HG02798 (cell line): ENCODE results near the gene TMEM237.
"Not testable (repeated sequence)": the region's sequence is repeated elsewhere in the genome, so short reads cannot be mapped to it uniquely, and the experiment has no call there.

Experiments used
- ATAC-seq: cut with Tn5 transposase; IDR thresholded peaks from one replicate; pipeline ENCODE4 v1.9.1; 2021; ENCODE audit warnings: mild to moderate bottlenecking; ENCODE audit not compliant: unreplicated experiment, poor library complexity

The TMEM237 gene

GRCh38 chr2:201643216-201643890 lies at the start of gene TMEM237:
TMEM237 (minus strand) TSS chr2:201643503; CDS start chr2:201643400, 103 bp downstream.
- ATAC-seq: peak; percentile 45

GRCh38 chr2:201685156-201685555 lies 41.9 kb upstream of the TMEM237 start:
- ATAC-seq: no peak

DNA sequence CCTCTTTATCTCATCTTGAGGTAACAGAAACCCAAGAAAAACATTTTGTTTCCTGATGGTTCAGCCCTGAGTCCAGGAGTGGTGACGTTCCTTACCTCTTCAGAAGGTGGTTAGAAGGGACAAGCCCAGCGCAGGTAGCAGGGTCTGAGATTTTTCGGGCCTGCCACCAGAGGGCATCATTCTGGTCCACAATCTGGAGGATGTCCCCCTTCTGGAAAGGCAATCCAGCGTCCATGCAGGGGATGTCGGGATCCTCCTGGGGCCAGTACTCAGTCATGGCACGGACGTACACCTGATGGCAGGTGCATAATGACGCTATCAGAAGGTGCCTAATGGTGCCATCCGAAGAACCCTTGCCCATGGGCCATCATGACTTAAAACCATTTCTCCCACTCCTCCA lies 37.4 kb upstream of the TMEM237 start:
- no peak for ATAC-seq

DNA sequence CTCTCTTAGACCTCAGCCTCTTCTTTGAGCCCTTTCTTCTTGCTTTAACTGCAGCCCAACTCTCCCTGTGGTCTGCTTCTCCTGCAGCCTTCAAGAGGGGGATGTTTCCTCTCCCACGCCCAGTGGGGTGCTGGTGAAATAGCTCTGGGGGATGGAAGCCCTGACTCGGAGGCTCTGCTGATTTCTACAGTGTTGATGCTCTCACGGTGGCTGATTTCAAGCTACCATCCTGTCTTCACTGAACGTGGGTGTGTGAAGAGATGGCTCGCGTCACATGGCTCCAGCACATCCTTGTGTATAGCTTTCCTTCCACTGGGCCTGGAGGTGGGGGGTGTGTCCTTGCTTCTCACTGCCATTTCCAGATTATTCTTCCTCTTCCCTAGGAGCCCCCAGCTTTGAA lies 35.1 kb upstream of the TMEM237 start:
- ATAC-seq: no peak

DNA sequence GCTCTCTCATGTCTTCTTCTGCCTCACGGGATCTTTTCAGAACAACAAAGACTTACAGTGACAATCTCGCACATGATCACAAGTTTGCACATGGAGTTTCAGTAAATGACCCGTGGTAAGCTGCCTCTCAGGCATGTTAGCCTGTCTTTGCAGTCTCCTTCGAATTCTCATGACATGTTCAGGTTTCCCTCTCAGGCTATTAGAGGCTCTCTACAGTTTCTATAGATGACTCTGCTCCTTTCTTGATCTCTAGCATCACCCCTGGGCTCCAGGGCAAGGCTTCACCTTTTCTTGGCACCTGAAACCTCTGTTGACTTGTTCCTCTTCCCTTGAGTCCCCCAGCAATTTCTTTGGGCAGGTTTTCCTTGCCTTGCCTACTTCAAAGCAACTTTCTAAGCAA lies 32.2 kb upstream of the TMEM237 start:
- no peak for ATAC-seq

GRCh38 chr2:201674794-201675193 lies 31.5 kb upstream of the TMEM237 start:
- no peak for ATAC-seq

- no peak for ATAC-seq
Observed at GRCh38 chr2:201674298-201674697, 31.0 kb upstream of the TMEM237 start.

DNA sequence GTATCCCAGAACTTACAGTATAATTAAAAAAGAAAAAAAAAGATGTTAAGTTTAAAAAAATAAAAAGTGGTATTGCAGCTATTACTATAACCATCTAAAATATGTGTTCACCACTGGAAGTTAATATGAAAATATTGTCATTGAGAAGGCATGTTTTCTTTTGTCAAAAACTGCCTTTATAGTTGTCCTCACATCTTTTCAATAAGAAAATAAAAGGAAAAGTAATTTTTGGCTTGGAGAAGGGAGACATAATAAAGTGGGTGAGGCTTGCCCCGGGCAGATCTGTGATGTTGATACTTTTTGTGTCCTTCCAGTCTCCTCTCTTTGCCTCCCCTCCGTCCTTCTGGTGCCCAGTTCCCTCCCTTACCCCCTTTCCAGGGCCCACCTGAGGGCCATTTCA lies 30.2 kb upstream of the TMEM237 start:
- ATAC-seq: no peak

DNA sequence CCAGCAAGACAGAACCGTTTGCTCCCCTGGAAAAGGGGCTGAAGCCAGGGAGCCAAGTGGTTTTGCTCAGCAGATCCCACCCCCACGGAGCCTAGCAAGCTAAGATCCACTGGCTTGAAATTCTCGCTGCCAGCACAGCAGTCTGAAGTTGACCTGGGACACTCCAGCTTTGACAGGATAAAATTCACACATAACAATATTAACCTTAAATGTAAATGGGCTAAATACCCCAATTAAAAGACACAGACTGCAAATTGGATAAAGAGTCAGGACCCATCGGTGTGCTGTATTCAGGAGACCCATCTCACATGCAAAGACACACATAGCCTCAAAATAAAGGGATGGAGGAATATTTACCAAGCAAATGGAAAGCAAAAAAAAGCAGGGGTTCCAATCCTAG lies 27.9 kb upstream of the TMEM237 start:
- not testable (repeated sequence) for ATAC-seq

GRCh38 chr2:201669865-201670264 lies 26.6 kb upstream of the TMEM237 start:
- ATAC-seq: no peak

- ATAC-seq: no peak
Observed at GRCh38 chr2:201668402-201668910, 25.2 kb upstream of the TMEM237 start.

DNA sequence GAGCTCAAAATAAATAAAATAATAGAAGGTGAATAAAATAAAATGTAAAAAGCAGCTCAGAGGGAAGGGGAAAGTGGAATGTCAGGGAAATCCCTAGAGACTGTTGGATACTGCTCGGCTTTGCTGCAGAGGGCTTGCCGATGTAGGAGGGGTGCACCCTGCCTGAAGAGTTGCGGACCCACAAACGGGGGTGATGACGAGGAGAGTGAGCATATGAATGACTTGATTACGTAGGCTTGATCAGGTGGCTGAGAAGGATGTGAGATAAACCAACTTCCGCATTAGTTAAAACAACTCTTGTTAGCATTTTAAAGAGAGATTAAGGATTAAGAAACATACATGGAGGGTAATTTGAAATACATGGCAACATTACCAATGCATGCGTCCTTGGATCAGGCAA lies 21.0 kb upstream of the TMEM237 start:
- ATAC-seq: no peak

DNA sequence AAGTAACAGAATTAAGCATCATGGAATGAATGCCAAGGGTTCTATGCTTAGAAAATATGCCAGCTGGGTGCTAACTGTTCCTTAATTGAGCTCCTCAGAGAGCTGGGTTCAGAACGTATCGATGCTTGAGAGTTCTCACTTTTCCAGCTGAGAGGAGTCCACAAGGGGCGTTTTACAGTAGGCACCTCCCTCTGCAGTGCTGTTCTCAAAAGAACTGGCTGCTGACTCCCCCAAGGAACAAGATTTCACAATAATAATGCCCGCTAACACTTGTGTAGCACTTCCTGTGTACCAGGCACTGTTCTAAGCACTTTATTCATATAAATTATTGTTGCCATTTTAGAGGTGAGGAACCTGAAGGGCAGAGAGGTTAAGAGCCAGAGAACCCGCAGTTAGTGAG lies 18.1 kb upstream of the TMEM237 start:
- ATAC-seq: no peak

GRCh38 chr2:201660293-201660895 lies 17.1 kb upstream of the TMEM237 start:
- no peak for ATAC-seq

- ATAC-seq: no peak
Observed at GRCh38 chr2:201656740-201657139, 13.4 kb upstream of the TMEM237 start.

DNA sequence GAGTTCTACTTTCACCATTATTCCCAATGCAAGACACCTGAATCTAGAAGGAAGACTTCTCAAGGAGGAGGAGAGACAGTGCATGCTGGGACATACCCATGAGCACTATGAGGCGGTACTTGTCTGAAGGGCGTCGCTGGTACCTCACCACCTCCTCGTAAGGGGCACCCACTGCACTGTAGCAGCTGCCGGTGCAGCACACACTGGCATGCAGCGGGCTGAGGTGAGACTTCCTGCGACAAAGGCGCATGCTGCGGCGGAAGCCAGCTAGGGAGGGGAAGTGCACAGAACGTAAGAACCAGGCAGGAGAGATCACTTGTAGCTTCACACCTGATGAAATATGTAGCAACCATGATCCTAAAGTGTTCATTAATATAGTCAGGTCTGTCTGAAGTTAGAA lies 12.8 kb upstream of the TMEM237 start:
- ATAC-seq: no peak

GRCh38 chr2:201654616-201655384 lies 11.5 kb upstream of the TMEM237 start:
- ATAC-seq: no peak

DNA sequence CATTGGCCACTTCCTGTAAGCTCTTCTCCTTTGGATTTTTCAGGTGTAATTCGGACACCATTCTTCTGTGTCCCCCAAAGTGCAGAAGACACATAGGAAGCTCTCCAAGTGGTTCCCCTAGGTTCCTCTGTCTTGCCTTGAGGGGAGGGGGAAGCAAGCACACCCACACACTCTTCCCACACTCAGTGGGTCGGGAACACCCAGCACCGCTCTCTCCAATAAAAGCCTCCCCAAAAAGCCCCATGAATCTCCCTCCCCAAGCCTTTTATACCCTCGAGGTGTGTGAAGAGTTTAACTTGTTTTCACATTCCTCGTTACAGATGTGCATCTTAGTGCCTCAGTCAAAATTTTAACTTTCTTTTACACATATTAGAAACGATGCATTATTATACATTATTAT lies 9.9 kb upstream of the TMEM237 start:
- no peak for ATAC-seq

DNA sequence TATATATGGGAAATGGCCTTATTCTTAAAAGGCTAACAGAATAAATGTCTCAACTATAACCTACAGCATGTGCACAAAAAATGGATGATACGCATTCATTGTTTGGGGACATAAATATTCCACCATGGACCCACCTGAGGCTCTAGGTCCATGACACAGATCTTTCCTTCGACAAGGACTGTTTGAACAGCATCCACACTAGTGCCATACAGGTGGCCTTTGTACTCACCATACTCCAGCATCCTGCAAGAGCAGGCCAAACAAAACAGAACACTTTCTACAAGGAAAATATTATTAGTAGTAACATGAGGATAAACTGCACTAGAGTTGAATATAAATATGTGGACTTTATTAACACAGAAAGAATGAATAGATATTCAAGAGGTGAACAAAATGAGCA lies 6.1 kb upstream of the TMEM237 start:
- ATAC-seq: no peak

- ATAC-seq: no peak
Observed at GRCh38 chr2:201647431-201647830, 4.1 kb upstream of the TMEM237 start.

- no peak for ATAC-seq
Observed at GRCh38 chr2:201644001-201644400, 698 bp upstream of the TMEM237 start.
